Left ventricle myocardium inferior (tissue), 1 donor: ENCODE measurements around the gene FBXW4. TPM values are rescaled to one million over a fixed set of nuclear protein-coding genes. Genes with fewer than 3 reads are reported as not detected.
A peak's percentile ranks its signal among the peaks of the same experiment; 100 is the strongest.

ENCODE experiments used
- DNase-seq: peaks from one replicate; pipeline ENCODE4 v3.0.0-alpha.2; 2020
- H3K27ac ChIP-seq: fragments of 200-600 bp; replicated peaks from 2 replicates; pipeline ENCODE4 v1.8.0; 2021
- H3K27me3 ChIP-seq: fragments of 200-600 bp; 2 replicates; pipeline ENCODE4 v1.8.0; 2021; ENCODE audit warnings: low read depth
- H3K36me3 ChIP-seq: fragments of 200-600 bp; 2 replicates; pipeline ENCODE4 v1.8.0; 2021
- H3K4me1 ChIP-seq: fragments of 200-600 bp; 2 replicates; pipeline ENCODE4 v1.8.0; 2021
- H3K4me3 ChIP-seq: fragments of 200-600 bp; 2 replicates; pipeline ENCODE4 v1.8.0; 2021; ENCODE audit warnings: mild to moderate bottlenecking, moderate library complexity
- H3K9me3 ChIP-seq: fragments of 200-600 bp; replicated peaks from 2 replicates; pipeline ENCODE4 v1.8.0; 2021
- CTCF ChIP-seq: fragments of 200-600 bp; IDR thresholded peaks from 2 replicates; pipeline ENCODE4 v1.8.0; 2021; ENCODE audit warnings: antibody characterized with exemption, mild to moderate bottlenecking, borderline replicate concordance
- intact Hi-C: fragments of 100-400 bp; cut with micrococcal nuclease; formaldehyde crosslinking; loops from one replicate; pipeline ENCODE4 v1.11.0; 2022
- total RNA-seq: library from RNA; stranded (reverse); fragmentation: NEBNext Ultra II Directional; extraction: Animal tissue kit (Norgen Biotek cat#: 25700); gene quantifications from one replicate; pipeline ENCODE4 v1.2.1, GENCODE V29; 2021
- donor health status: DM: no; HTN: yes; CAD: no; lungs with severe emphysema.

Gene FBXW4
- total RNA-seq, 1 donor from 2014 or later, result 99.1 TPM

DNA sequence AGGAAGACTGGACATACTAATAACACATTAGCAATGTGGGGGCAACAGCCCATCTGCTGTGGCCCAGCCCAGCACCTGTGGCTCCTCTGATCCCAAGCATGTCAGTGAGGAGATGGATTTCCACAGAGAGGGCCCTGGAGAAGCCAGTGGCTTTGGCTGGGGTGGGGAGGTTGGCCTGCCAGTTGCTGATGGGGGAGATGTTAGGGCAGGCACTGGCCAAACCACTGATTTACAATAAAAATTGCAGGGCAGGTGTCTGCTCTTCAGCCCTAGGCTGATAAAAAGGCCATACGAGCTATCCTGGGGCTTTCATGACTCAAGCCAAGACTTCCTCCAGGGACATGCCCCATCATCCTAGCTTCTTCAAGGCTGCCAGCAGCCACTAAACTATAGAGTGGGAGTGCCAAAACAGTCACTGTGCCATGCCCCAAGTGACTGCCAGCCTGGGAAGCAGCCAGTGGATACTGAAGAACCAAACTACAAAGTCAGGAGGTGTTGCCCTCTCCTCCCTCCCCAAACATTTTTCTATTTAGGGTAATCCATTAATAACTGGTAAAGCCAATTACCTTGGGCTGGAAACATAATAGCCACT is 69.1 kb downstream of the FBXW4 start:
- H3K4me1 ChIP-seq, result peaks cover 35% of the 10 kb centered on the region
- H3K9me3 ChIP-seq, result no peaks in the 10 kb centered on the region
- H3K27me3 ChIP-seq, result no peaks in the 10 kb centered on the region
- intact Hi-C loops, result no loop called here
- H3K36me3 ChIP-seq, result peaks cover 35% of the 10 kb centered on the region
- H3K4me3 ChIP-seq, result no peak overlapping the region
- TF ChIP-seq CTCF, result no peak
- H3K27ac ChIP-seq, result no peak overlapping the region
- DNase-seq, result no peak

DNA sequence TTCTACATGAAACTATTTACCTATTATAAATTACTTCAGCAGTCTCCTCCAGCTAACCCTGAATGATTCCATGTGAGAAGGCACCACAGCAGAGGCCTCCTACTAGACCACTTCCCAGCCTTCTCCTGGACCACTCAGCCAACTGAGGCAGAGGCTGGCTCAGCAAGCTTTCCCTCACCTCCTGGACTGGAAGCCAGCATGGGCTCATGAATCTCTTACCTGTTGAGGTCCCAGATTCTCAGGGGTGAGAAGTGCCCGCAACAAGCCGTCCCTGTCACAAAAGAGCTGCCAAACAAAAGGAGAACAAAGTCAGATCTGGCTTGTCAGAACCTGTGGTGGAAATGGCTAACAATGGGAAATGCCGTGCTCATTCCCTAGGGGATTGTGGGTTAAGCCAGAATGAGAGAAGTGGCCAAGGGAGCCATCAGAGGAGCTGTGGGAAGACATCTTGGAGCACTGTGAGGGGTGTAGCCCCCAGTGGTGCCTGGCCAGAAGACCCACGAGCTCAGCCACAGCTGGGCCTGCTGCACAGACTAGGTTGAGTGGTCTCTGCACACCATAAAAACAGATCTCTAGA is 70.4 kb downstream of the FBXW4 start:
- Histone ChIP-seq H3K27ac (peak overlapping the region; percentile 14), H3K36me3 (peaks cover 47% of the 10 kb centered on the region), H3K27me3 (no peaks in the 10 kb centered on the region), H3K4me1 (peaks cover 23% of the 10 kb centered on the region), H3K9me3 (no peaks in the 10 kb centered on the region), H3K4me3 (no peak overlapping the region)
- intact Hi-C loops, result no loop called here
- TF ChIP-seq CTCF, result no peak
- DNase-seq, result no peak

DNA sequence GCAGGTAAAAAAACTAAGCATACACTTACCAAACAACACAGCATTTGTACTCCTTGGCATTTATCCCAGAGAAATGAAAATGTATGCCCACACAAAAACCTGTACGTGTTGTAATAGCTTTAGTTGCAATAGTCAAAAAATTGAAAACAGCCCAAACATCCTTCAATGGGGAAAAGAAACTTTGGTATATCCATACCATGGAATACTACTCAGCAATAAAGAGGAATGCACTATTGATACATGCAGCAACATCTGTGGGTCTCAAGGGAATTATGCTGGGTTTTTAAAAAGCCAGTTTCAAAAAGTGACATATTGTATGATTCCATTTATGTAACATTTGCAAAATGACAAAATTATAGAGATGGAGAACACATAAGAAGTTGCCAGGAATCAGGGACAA is 71.4 kb downstream of the FBXW4 start:
- intact Hi-C loops, result no loop called here
- Histone ChIP-seq H3K4me1 (peaks cover 22% of the 10 kb centered on the region), H3K27ac (no peak overlapping the region), H3K9me3 (no peaks in the 10 kb centered on the region), H3K4me3 (no peak overlapping the region), H3K27me3 (no peaks in the 10 kb centered on the region), H3K36me3 (peaks cover 48% of the 10 kb centered on the region)
- TF ChIP-seq CTCF, result no peak
- no peak for DNase-seq

GRCh38 chr10:101619983-101620382 is 75.0 kb downstream of the FBXW4 start:
- DNase-seq, result no peak
- H3K27ac ChIP-seq, result no peak overlapping the region
- H3K4me3 ChIP-seq, result no peak overlapping the region
- H3K9me3 ChIP-seq, result no peaks in the 10 kb centered on the region
- intact Hi-C loops, result no loop called here
- no peaks in the 10 kb centered on the region for H3K27me3 ChIP-seq
- no peak for TF ChIP-seq CTCF
- H3K36me3 ChIP-seq, result peaks cover 48% of the 10 kb centered on the region
- H3K4me1 ChIP-seq, result peaks cover 17% of the 10 kb centered on the region

GRCh38 chr10:101618871-101619270 is 76.1 kb downstream of the FBXW4 start:
- peaks cover 40% of the 10 kb centered on the region for H3K36me3 ChIP-seq
- intact Hi-C loops, result no loop called here
- no peak overlapping the region for H3K4me3 ChIP-seq
- DNase-seq, result no peak
- peaks cover 13% of the 10 kb centered on the region for H3K4me1 ChIP-seq
- no peak overlapping the region for H3K27ac ChIP-seq
- no peaks in the 10 kb centered on the region for H3K27me3 ChIP-seq
- H3K9me3 ChIP-seq, result no peaks in the 10 kb centered on the region
- no peak for TF ChIP-seq CTCF
